HEK293 (cell line): ENCODE data around the gene SUV39H2.

Source experiments
- CTCF ChIP-seq: fragments of 450-650 bp; formaldehyde crosslinking; IDR thresholded peaks from 2 replicates; pipeline ENCODE4 v1.5.1; 2016; ENCODE audit warnings: missing biosample characterization, missing genetic modification characterization
- SETDB1 ChIP-seq: IDR thresholded peaks from one replicate; pipeline ENCODE4 v1.6.1; 2017; ENCODE audit warnings: mild to moderate bottlenecking, low read length, moderate library complexity, mixed read lengths; ENCODE audit not compliant: insufficient read length
- TCF7L2 ChIP-seq: IDR thresholded peaks from 2 replicates; pipeline ENCODE4 v1.6.1; 2011; ENCODE audit warnings: low read depth, mild to moderate bottlenecking, inconsistent platforms, low read length, moderate library complexity, borderline replicate concordance
- ZBTB21 ChIP-seq: fragments of 450-650 bp; formaldehyde crosslinking; IDR thresholded peaks from 2 replicates; pipeline ENCODE4 v1.5.1; 2017; ENCODE audit warnings: missing biosample characterization, missing genetic modification characterization
- ZNF174 ChIP-seq: fragments of 450-650 bp; formaldehyde crosslinking; IDR thresholded peaks from 2 replicates; pipeline ENCODE4 v1.5.0; 2017; ENCODE audit warnings: missing biosample characterization, mild to moderate bottlenecking, missing genetic modification characterization
- ZNF248 ChIP-seq: fragments of 450-650 bp; formaldehyde crosslinking; IDR thresholded peaks from 2 replicates; pipeline ENCODE4 v1.5.1; 2017; ENCODE audit warnings: missing biosample characterization, missing genetic modification characterization
- ZNF341 ChIP-seq: fragments of 450-650 bp; formaldehyde crosslinking; IDR thresholded peaks from 2 replicates; pipeline ENCODE4; 2016; ENCODE audit warnings: low read depth, missing biosample characterization, missing genetic modification characterization
- ZNF501 ChIP-seq: fragments of 450-650 bp; formaldehyde crosslinking; IDR thresholded peaks from 2 replicates; pipeline ENCODE4 v1.5.1; 2016; ENCODE audit warnings: missing biosample characterization, missing genetic modification characterization
- ZNF707 ChIP-seq: fragments of 450-650 bp; formaldehyde crosslinking; IDR thresholded peaks from 2 replicates; pipeline ENCODE4 v1.5.1; 2016; ENCODE audit warnings: missing biosample characterization, missing genetic modification characterization
- TF ChIP-seq, protein P1 (sequence below): fragments of 450-650 bp; formaldehyde crosslinking; IDR thresholded peaks from 2 replicates; pipeline ENCODE4 v1.5.1; 2017; ENCODE audit warnings: missing biosample characterization, missing genetic modification characterization
- TF ChIP-seq, protein P2 (sequence below): fragments of 450-650 bp; formaldehyde crosslinking; IDR thresholded peaks from 2 replicates; pipeline ENCODE4 v1.5.1; 2016; ENCODE audit warnings: missing biosample characterization, missing genetic modification characterization
- TF ChIP-seq, protein P3 (sequence below): fragments of 450-650 bp; formaldehyde crosslinking; IDR thresholded peaks from 2 replicates; pipeline ENCODE4 v1.5.1; 2017; ENCODE audit warnings: missing biosample characterization, mild to moderate bottlenecking, missing genetic modification characterization, moderate library complexity

DNA sequence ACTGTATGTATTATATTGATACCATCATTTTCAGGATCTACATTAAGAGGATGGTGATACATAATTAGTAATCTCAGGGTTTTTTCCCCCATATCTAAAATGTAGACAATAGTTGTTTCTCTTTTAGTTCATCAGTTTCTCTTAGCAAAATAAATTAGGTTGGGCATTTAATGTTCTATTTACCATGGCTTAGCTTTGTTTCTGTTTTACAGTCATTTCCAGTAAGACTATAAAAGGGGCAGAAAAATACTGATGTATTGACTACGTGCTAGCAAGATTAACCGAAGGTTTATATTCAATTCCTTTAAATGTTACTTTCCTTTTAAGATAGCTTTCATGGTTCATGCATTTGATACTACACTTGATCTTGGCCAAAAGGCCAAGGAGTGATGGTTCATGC is 26.2 kb downstream of the SUV39H2 start:
- TF ChIP-seq, protein P1, sequence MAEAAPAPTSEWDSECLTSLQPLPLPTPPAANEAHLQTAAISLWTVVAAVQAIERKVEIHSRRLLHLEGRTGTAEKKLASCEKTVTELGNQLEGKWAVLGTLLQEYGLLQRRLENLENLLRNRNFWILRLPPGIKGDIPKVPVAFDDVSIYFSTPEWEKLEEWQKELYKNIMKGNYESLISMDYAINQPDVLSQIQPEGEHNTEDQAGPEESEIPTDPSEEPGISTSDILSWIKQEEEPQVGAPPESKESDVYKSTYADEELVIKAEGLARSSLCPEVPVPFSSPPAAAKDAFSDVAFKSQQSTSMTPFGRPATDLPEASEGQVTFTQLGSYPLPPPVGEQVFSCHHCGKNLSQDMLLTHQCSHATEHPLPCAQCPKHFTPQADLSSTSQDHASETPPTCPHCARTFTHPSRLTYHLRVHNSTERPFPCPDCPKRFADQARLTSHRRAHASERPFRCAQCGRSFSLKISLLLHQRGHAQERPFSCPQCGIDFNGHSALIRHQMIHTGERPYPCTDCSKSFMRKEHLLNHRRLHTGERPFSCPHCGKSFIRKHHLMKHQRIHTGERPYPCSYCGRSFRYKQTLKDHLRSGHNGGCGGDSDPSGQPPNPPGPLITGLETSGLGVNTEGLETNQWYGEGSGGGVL (tag by site-specific recombination), result no peak
- TF ChIP-seq ZNF707, result no peak
- TF ChIP-seq CTCF (tag by site-specific recombination), result no peak
- TF ChIP-seq, protein P2, sequence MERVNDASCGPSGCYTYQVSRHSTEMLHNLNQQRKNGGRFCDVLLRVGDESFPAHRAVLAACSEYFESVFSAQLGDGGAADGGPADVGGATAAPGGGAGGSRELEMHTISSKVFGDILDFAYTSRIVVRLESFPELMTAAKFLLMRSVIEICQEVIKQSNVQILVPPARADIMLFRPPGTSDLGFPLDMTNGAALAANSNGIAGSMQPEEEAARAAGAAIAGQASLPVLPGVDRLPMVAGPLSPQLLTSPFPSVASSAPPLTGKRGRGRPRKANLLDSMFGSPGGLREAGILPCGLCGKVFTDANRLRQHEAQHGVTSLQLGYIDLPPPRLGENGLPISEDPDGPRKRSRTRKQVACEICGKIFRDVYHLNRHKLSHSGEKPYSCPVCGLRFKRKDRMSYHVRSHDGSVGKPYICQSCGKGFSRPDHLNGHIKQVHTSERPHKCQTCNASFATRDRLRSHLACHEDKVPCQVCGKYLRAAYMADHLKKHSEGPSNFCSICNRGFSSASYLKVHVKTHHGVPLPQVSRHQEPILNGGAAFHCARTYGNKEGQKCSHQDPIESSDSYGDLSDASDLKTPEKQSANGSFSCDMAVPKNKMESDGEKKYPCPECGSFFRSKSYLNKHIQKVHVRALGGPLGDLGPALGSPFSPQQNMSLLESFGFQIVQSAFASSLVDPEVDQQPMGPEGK (tag by site-specific recombination), result no peak
- TF ChIP-seq ZNF174 (tag by site-specific recombination), result no peak
- TF ChIP-seq, protein P3, sequence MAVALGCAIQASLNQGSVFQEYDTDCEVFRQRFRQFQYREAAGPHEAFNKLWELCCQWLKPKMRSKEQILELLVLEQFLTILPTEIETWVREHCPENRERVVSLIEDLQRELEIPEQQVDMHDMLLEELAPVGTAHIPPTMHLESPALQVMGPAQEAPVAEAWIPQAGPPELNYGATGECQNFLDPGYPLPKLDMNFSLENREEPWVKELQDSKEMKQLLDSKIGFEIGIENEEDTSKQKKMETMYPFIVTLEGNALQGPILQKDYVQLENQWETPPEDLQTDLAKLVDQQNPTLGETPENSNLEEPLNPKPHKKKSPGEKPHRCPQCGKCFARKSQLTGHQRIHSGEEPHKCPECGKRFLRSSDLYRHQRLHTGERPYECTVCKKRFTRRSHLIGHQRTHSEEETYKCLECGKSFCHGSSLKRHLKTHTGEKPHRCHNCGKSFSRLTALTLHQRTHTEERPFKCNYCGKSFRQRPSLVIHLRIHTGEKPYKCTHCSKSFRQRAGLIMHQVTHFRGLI (tag by site-specific recombination), result no peak
- TF ChIP-seq ZNF248 (tag by site-specific recombination), result no peak
- TF ChIP-seq TCF7L2, result no peak
- no peak for TF ChIP-seq ZBTB21
- no peak for TF ChIP-seq ZNF501 (tag by site-specific recombination)
- TF ChIP-seq SETDB1, result no peak
- TF ChIP-seq ZNF341 (tag by site-specific recombination), result no peak
